UCSD-AML1 (cell line): Measurements from ENCODE around the gene TTLL9.

Source experiments
- DNase-seq: peaks from one replicate; lab custom pipeline; 2025; ENCODE audit not compliant: unreplicated experiment; lab: John Stamatoyannopoulos, UW

TTLL9 gene

DNA sequence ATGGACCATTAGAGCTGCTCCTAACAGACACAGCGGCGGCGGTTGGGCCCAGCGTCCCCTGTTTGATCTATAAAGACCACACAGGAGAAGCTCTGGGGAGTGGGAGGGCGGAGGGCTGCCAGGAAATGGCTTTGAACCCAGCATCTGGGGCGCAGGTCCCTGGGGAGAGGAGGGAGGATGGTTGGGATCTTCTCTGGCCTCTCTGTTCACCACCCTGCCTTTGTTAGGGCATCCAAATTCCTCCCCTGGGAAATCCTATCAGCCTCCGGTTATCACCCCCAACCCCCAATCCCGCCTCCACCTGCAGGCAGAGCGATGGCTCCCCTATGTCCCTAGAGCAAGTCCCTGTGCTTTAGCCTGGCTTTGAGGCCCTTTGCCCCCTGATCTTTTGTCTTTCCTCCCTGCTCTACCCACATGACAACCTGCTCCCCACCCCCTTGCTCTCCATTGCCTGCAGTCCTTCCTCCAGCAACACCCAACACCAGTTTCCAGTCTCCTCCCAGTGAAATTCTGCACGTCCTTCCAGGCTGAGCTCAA is 104.6 kb downstream of the TTLL9 start:
- no peak for DNase-seq

GRCh38 chr20:31975874-31976273 is 105.4 kb downstream of the TTLL9 start:
- no peak for DNase-seq

GRCh38 chr20:31977080-31977479 is 106.6 kb downstream of the TTLL9 start:
- DNase-seq, result no peak

DNA sequence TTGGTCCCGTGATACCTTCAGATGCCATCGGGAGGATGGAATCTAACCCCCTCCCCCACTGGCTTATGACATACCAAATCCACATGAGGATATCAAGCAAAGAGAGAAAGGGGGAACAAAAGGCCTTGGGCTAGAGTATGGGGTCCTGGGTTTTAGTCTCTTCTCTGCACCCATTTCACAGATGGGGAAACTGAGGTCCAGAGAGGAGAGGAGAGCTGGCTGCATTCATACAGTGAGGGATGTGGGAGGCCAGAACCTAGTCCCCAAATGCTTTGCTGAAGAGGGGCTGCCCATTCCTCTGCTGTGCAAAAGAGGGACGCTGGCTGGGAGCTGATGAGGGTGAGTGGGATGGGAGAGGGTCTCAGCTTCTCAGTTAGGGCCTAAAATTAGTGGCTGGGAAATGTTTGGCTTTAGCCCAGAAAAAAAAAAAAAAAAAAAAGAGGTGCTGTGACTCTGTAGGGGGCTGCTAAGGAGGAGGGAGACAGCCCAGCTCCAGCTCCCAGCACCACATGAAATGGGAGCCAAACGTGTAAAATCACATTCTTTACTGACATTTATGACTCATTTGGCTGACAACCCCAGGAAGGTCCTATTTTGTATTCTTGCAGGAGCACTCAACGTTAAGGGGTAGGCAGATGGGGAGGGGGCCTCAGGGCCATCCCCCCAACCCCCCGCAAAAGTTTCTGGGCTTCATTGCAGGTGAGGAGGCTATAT is 109.4 kb downstream of the TTLL9 start:
- no peak for DNase-seq

DNA sequence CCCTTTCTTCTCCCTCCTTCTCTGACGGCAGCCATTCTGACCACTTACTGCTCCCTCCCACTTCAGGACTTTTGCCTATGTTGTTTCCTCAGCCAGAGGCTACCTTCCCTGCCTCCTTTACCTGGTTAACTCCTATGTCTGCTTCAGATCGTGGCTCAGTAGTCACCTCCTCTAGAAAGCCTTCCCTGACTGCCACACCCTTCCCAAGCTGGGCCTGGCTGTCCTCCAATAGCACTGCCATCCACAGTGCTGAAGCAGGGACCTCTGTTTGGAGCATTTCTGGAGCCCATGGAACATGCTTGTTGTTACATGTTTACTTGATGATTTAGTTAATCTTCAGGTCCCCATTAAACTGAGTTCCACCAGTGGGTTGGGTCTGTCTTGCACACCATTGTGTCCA is 111.3 kb downstream of the TTLL9 start:
- DNase-seq, result no peak

GRCh38 chr20:31984981-31985471 is 114.6 kb downstream of the TTLL9 start:
- DNase-seq, result no peak

- no peak for DNase-seq
Measured at GRCh38 chr20:31987744-31988143, 117.3 kb downstream of the TTLL9 start.

DNA sequence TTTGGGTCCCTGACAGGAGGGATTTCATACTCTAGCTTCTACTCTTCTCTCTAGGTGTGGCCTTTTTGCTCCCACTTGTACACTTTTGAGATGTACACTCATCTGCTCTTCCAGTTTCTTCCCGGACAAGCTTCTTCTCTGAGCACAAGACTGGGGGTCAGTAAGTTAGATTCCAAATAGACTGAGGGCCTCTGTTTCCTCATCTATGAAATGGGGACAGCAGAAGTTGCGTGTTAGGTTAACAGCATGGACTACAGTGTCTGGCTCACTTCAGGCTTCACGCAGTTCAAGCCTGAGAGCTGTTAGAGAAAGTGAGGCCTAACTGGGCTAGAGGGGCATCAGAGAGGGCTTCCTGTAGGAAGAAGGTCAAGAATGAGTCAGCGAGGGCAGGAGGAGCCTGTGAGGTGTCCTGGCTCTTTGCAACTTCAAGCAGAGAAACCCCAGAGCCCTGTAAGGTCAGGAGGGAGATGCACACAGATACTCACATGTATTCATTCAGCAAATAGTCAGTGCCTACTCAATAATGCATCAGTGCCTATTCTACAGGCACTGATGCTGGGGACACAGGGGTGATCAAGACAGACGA is 118.1 kb downstream of the TTLL9 start:
- DNase-seq, result no peak

DNA sequence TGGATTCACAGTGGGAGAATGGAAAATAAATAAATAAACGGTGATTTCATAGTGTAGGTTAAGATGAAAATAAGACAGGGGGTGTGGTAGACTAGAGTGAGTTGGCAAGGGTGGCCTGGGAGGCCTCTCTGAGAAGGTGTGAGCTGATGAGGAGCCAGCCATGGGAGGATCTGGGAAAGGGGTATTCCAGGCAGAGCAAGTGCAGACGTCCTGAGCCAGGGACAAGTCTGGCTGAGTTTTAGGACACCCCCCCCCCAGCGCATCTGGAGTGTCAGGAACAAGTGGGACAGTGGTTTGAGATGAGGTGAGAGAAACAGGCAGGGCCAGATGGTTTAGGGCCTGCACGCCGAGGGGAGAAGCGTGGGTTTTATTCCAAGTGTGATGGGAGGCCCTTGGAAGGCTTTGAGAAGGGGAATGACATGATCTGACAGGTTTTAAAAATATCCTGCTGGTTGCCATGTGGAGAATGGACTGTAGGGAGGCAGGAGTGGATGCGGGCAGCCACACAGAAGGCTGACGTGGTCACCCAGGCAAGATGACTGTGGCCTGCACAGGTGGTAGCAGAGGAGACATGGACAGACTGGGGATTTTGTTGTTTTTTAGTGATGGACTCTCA is 118.7 kb downstream of the TTLL9 start:
- DNase-seq, result no peak

GRCh38 chr20:31990641-31991338 is 120.4 kb downstream of the TTLL9 start:
- DNase-seq, result no peak

DNA sequence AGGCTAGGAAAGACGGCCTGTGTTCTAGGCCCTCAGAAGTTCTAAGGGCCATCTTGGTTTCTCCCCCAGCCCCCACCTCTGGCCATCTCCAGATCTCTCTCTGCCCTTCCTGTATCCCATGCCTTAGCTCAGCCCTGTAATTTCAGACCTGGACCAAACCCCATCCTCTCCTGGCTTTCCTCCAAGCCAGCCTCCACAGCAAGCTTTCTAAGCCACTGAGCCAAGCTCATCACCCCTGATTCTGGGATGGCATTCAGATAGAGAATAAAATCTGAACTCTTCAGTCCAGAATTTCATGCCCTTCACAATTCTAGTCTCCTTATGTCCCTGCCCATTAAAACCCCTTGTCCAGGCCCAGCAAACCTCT is 120.9 kb downstream of the TTLL9 start:
- DNase-seq, result no peak

DNA sequence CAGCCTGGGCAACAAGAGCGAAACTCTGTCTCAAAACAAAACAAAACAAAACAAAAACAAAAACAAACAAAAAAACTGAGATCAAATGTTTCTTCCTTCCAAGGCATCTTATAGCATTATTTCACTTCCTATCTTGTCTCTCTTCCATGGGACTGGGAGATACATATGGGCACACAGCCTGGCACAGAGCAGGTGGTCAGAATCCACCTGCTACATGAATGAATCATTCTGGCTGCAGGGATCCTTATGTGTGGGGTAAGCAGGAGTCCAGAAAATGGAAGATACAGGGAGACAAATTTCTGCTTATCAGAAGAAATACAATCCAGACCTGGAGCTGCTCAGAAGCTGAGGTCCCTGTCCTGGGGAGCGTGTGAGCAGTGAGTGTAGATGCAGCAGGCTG is 121.7 kb downstream of the TTLL9 start:
- no peak for DNase-seq
